Measurements from ENCODE around the gene TBK1.

DNA sequence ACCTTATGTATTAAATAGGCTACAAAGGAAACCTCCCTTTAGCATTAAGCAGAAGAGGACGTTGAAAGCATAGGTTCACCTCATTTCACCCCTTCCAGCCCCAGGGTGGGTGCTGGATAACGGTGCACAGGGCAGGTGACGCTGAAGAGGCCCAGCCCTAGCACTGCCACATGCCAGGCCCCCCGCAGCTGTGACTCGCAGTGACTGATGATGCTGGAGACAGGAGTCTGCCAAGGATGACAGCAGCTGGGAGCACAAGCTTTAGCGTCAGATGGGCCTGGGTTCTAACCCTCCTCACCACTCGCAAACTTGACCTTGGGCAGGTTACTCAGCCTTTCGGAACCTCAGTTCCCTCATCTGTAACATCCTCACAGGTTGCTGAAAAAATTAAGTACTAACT is 76.7 kb downstream of the TBK1 start:
- no peak for TF ChIP-seq POLR2AphosphoS5 (IDR thresholded peaks at IDR 0.05)
- TF ChIP-seq, protein P1, sequence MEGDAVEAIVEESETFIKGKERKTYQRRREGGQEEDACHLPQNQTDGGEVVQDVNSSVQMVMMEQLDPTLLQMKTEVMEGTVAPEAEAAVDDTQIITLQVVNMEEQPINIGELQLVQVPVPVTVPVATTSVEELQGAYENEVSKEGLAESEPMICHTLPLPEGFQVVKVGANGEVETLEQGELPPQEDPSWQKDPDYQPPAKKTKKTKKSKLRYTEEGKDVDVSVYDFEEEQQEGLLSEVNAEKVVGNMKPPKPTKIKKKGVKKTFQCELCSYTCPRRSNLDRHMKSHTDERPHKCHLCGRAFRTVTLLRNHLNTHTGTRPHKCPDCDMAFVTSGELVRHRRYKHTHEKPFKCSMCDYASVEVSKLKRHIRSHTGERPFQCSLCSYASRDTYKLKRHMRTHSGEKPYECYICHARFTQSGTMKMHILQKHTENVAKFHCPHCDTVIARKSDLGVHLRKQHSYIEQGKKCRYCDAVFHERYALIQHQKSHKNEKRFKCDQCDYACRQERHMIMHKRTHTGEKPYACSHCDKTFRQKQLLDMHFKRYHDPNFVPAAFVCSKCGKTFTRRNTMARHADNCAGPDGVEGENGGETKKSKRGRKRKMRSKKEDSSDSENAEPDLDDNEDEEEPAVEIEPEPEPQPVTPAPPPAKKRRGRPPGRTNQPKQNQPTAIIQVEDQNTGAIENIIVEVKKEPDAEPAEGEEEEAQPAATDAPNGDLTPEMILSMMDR (IDR thresholded peaks at IDR 0.05): no peak
